HCT116 (cell line): Measurements from ENCODE around the gene PICK1.

Experiments used
- POLR2A ChIP-seq: IDR thresholded peaks from 2 replicates; pipeline ENCODE4 v1.7.0; 2011; ENCODE audit warnings: borderline replicate concordance; ENCODE audit not compliant: insufficient read depth, insufficient read length; ENCODE audit errors: extremely low read depth
- POLR2AphosphoS5 ChIP-seq: IDR thresholded peaks from 2 replicates; pipeline ENCODE4 v1.6.1; 2011; ENCODE audit warnings: mild to moderate bottlenecking, low read depth, low read length, moderate library complexity
- SIN3A ChIP-seq: IDR thresholded peaks from 2 replicates; pipeline ENCODE4 v1.6.1; 2012; ENCODE audit warnings: low read depth
- SRF ChIP-seq: IDR thresholded peaks from 2 replicates; pipeline ENCODE4 v1.6.1; 2012; ENCODE audit warnings: low read depth
- ZNF274 ChIP-seq: fragments of 200-500 bp; sonication (Bioruptor generic); IDR thresholded peaks from 2 replicates; pipeline ENCODE4 v1.6.1; 2014; ENCODE audit warnings: mild to moderate bottlenecking, low read depth, low read length, inconsistent platforms
- TF ChIP-seq, protein P1 (sequence below), 3 experiments: fragments of 200-600 bp in 1 of 3; sonication (generic) in 1 of 3; IDR thresholded peaks in 2 of 3; conservative IDR thresholded peaks in 1 of 3; 2 replicates each; pipeline ENCODE4 v1.5.1; 2012 to 2017; ENCODE audit warnings: low read depth in 2 of 3, low read length in 2 of 3, antibody characterized with exemption in 1 of 3, borderline replicate concordance in 1 of 3, control low read depth in 1 of 3, mild to moderate bottlenecking in 1 of 3, mixed read lengths in 1 of 3, mixed run types in 1 of 3, moderate library complexity in 1 of 3; ENCODE audit not compliant: insufficient read depth in 1 of 3
- TF ChIP-seq, protein P2 (sequence below): IDR thresholded peaks from 2 replicates; pipeline ENCODE4 v1.6.1; 2012; ENCODE audit warnings: low read depth

DNA sequence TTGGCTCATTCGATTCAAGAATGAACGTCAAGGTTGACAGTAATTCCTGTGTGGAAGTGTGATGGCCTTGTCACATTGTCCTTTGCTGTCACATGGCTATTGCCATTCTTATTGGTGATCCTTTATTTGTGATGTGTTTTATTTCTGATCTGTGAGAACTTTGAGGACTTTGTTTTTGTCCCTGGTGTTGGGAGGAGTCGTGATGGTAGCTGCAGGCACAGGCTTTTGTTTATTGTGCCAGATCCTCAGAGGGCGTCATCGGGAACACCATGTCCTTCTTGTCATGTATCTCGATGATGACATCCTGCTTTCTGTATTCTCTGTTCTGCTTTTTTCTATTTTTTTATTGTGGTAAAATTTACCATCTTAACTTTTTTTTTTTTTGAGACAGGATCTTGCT, 5.6 kb downstream of the PICK1 start:
- TF ChIP-seq, protein P1, sequence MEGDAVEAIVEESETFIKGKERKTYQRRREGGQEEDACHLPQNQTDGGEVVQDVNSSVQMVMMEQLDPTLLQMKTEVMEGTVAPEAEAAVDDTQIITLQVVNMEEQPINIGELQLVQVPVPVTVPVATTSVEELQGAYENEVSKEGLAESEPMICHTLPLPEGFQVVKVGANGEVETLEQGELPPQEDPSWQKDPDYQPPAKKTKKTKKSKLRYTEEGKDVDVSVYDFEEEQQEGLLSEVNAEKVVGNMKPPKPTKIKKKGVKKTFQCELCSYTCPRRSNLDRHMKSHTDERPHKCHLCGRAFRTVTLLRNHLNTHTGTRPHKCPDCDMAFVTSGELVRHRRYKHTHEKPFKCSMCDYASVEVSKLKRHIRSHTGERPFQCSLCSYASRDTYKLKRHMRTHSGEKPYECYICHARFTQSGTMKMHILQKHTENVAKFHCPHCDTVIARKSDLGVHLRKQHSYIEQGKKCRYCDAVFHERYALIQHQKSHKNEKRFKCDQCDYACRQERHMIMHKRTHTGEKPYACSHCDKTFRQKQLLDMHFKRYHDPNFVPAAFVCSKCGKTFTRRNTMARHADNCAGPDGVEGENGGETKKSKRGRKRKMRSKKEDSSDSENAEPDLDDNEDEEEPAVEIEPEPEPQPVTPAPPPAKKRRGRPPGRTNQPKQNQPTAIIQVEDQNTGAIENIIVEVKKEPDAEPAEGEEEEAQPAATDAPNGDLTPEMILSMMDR (IDR thresholded peaks at IDR 0.05 in 2 of 3, conservative IDR thresholded peaks at IDR 0.05 in 1 of 3; ENCODE audit: borderline replicate concordance in 1 of 3, insufficient read depth in 1 of 3, low read depth in 2 of 3, low read length in 2 of 3): no peak
- TF ChIP-seq SRF: no peak
- TF ChIP-seq SIN3A: no peak
- no peak for TF ChIP-seq POLR2AphosphoS5
- TF ChIP-seq POLR2A: no peak
- no peak for TF ChIP-seq ZNF274
- TF ChIP-seq, protein P2, sequence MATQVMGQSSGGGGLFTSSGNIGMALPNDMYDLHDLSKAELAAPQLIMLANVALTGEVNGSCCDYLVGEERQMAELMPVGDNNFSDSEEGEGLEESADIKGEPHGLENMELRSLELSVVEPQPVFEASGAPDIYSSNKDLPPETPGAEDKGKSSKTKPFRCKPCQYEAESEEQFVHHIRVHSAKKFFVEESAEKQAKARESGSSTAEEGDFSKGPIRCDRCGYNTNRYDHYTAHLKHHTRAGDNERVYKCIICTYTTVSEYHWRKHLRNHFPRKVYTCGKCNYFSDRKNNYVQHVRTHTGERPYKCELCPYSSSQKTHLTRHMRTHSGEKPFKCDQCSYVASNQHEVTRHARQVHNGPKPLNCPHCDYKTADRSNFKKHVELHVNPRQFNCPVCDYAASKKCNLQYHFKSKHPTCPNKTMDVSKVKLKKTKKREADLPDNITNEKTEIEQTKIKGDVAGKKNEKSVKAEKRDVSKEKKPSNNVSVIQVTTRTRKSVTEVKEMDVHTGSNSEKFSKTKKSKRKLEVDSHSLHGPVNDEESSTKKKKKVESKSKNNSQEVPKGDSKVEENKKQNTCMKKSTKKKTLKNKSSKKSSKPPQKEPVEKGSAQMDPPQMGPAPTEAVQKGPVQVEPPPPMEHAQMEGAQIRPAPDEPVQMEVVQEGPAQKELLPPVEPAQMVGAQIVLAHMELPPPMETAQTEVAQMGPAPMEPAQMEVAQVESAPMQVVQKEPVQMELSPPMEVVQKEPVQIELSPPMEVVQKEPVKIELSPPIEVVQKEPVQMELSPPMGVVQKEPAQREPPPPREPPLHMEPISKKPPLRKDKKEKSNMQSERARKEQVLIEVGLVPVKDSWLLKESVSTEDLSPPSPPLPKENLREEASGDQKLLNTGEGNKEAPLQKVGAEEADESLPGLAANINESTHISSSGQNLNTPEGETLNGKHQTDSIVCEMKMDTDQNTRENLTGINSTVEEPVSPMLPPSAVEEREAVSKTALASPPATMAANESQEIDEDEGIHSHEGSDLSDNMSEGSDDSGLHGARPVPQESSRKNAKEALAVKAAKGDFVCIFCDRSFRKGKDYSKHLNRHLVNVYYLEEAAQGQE: no peak
